A549 (cell line): ENCODE results near the gene USP6NL. TPM values are rescaled to one million over a fixed set of nuclear protein-coding genes. Genes with fewer than 3 reads are reported as not detected.

Experiments
- ATAC-seq, 2 experiments: fragments of 200-7000 bp in 1 of 2; fragments of >200 bp in 1 of 2; cut with Nextera tagmentation in 1 of 2; cut with Tn5 transposase in 1 of 2; 3 replicates each; pipeline versions ENCODE4 v1.8.0 to v1.9.1; 2018 to 2020; ENCODE audit warnings: mild to moderate bottlenecking in 1 of 2, moderate library complexity in 1 of 2
- CTCF ChIA-PET: fragments of 300-600 bp; sonication (Branson Sonifier 250); formaldehyde crosslinking; extraction: SDS; loops from one replicate; lab custom pipeline; 2021; ENCODE audit warnings: antibody characterized with exemption, inconsistent platforms; lab: Yijun Ruan, JAX
- POLR2A ChIA-PET: fragments of 350-600 bp; formaldehyde crosslinking; extraction: SDS; loops from one replicate; lab custom pipeline; 2021; ENCODE audit warnings: antibody characterized with exemption, inconsistent platforms; lab: Yijun Ruan, JAX
- DNase-seq, 2 experiments: peaks; one replicate each; pipeline versions ENCODE4 v3.0.0 to v3.0.0-alpha.2; 2011 to 2016; ENCODE audit warnings: low read depth in 1 of 2, low spot score in 1 of 2
- FAIRE-seq: peaks from 2 replicates; lab custom pipeline; 2011; peaks lifted over from hg19 to GRCh38; lab: Jason Lieb, UNC
- H3K27ac ChIP-seq, 2 experiments: fragments of >200 bp; sonication (Bioruptor Twin); formaldehyde crosslinking; 3 replicates each; pipeline ENCODE4 v1.5.1; 2016 to 2017
- H3K4me1 ChIP-seq: fragments of >200 bp; sonication (Bioruptor Twin); formaldehyde crosslinking; 3 replicates; pipeline ENCODE4 v1.6.1; 2016
- H3K4me2 ChIP-seq: fragments of >200 bp; sonication (Bioruptor Twin); formaldehyde crosslinking; 3 replicates; pipeline ENCODE4 v1.6.1; 2016
- H3K4me3 ChIP-seq: fragments of >200 bp; sonication (Bioruptor Twin); formaldehyde crosslinking; 3 replicates; pipeline ENCODE4 v1.5.1; 2016
- H3K9me3 ChIP-seq: fragments of >200 bp; sonication (Bioruptor Twin); formaldehyde crosslinking; 3 replicates; pipeline ENCODE4 v1.6.1; 2016
- CBX2 ChIP-seq: fragments of 200-600 bp; sonication (generic); IDR thresholded peaks from 2 replicates; pipeline ENCODE4 v1.6.1; 2016; ENCODE audit warnings: low read depth, mild to moderate bottlenecking, borderline replicate concordance
- CBX8 ChIP-seq: fragments of 200-600 bp; sonication (generic); IDR thresholded peaks from 2 replicates; pipeline ENCODE4 v1.6.1; 2016
- CEBPB ChIP-seq, 2 experiments: fragments of >200 bp in 1 of 2; sonication (Bioruptor Twin) in 1 of 2; formaldehyde crosslinking in 1 of 2; IDR thresholded peaks; 2 replicates each; pipeline ENCODE4 v1.6.1; 2012 to 2016
- CHD4 ChIP-seq: fragments of 200-600 bp; sonication (generic); IDR thresholded peaks from 2 replicates; pipeline ENCODE4 v1.6.1; 2016; ENCODE audit warnings: antibody characterized with exemption, mild to moderate bottlenecking, borderline replicate concordance
- EP300 ChIP-seq, 2 experiments: fragments of >200 bp; sonication (Bioruptor Twin); formaldehyde crosslinking; IDR thresholded peaks; 2 replicates in 1 of 2; 3 replicates in 1 of 2; pipeline ENCODE4 v1.6.1; 2016 to 2017
- ESRRA ChIP-seq: fragments of 150-350 bp; IDR thresholded peaks from 2 replicates; pipeline ENCODE4 v1.6.1; 2014; ENCODE audit warnings: mild to moderate bottlenecking, low read length, borderline replicate concordance
- HOXA7 ChIP-seq: fragments of 250-450 bp; sonication (Bioruptor Pico); IDR thresholded peaks from 2 replicates; pipeline ENCODE4 v1.5.0; 2020; ENCODE audit warnings: mild to moderate bottlenecking, moderate library complexity
- HOXB5 ChIP-seq: fragments of 250-450 bp; sonication (Bioruptor Pico); IDR thresholded peaks from 2 replicates; pipeline ENCODE4 v1.5.0; 2020; ENCODE audit warnings: mild to moderate bottlenecking, moderate library complexity
- JUNB ChIP-seq: fragments of >200 bp; sonication (Bioruptor Twin); formaldehyde crosslinking; IDR thresholded peaks from 2 replicates; pipeline ENCODE4 v1.6.1; 2016
- KDM1A ChIP-seq: fragments of 200-600 bp; sonication (generic); IDR thresholded peaks from 2 replicates; pipeline ENCODE4 v1.6.1; 2016; ENCODE audit warnings: low read depth, mild to moderate bottlenecking
- KDM5A ChIP-seq: fragments of 200-600 bp; sonication (generic); IDR thresholded peaks from 2 replicates; pipeline ENCODE4 v1.6.1; 2016; ENCODE audit warnings: antibody characterized with exemption, mild to moderate bottlenecking
- MYC ChIP-seq: IDR thresholded peaks from 2 replicates; pipeline ENCODE4 v1.6.1; 2012; ENCODE audit warnings: mild to moderate bottlenecking, inconsistent platforms, low read length, improper control_type of control experiment, borderline replicate concordance
- NFE2L2 ChIP-seq: fragments of 150-350 bp; conservative IDR thresholded peaks from 2 replicates; pipeline ENCODE4 v1.6.1; 2014; ENCODE audit warnings: low read length
- POLR2AphosphoS2 ChIP-seq: conservative IDR thresholded peaks from 2 replicates; pipeline ENCODE4 v1.6.1; 2012; ENCODE audit warnings: low read length, improper control_type of control experiment, inconsistent platforms
- REST ChIP-seq: fragments of 200-600 bp; sonication (generic); IDR thresholded peaks from 2 replicates; pipeline ENCODE4 v1.6.1; 2016; ENCODE audit warnings: antibody characterized with exemption, mild to moderate bottlenecking, moderate library complexity
- RFX5 ChIP-seq: fragments of 450-650 bp; IDR thresholded peaks from 2 replicates; pipeline ENCODE4 v1.7.1; 2014; ENCODE audit warnings: antibody characterized with exemption, mild to moderate bottlenecking, moderate library complexity
- SMC3 ChIP-seq: fragments of >200 bp; sonication (Bioruptor Twin); formaldehyde crosslinking; IDR thresholded peaks from 3 replicates; pipeline ENCODE4 v1.6.1; 2018; ENCODE audit warnings: inconsistent platforms
- SREBF2 ChIP-seq: fragments of 450-650 bp; IDR thresholded peaks from 2 replicates; pipeline ENCODE4 v1.6.1; 2014; ENCODE audit warnings: mild to moderate bottlenecking, moderate library complexity
- ZNF302 ChIP-seq: fragments of 250-450 bp; sonication (Bioruptor Pico); IDR thresholded peaks from 2 replicates; pipeline ENCODE4 v1.9.0; 2021; ENCODE audit warnings: inconsistent platforms, mild to moderate bottlenecking, moderate library complexity
- ZSCAN20 ChIP-seq: fragments of 250-450 bp; sonication (Bioruptor Pico); IDR thresholded peaks from 2 replicates; pipeline ENCODE4 v1.8.0; 2022; ENCODE audit warnings: mild to moderate bottlenecking, moderate library complexity
- whole genome bisulfite sequencing: methylation state at CpG from one replicate; pipeline ENCODE4 v1.1.6; 2017; ENCODE audit errors: missing lambda C conversion rate; 5-methylcytosine and 5-hydroxymethylcytosine counted together
- polyA plus RNA-seq, 4 experiments: library from polyadenylated mRNA; depleted of rRNA in 3 of 4; stranded (reverse); fragments of >200 nt; fragmentation: RNase III in 1 of 4; extraction: RNeasy Plus Mini Kit Qiagen cat#74134 plus additional on column Dnase treatment in 1 of 4; gene quantifications; 2 replicates in 3 of 4; 3 replicates in 1 of 4; pipeline ENCODE4 v1.2.3, GENCODE V29; 2011 to 2017
- TF ChIP-seq, protein P1 (sequence below): fragments of 450-650 bp; IDR thresholded peaks from 2 replicates; pipeline ENCODE4 v1.6.1; 2014; ENCODE audit warnings: antibody characterized with exemption
- TF ChIP-seq, protein P2 (sequence below): IDR thresholded peaks from 2 replicates; pipeline ENCODE4 v1.6.1; 2012; ENCODE audit warnings: low read depth, borderline replicate concordance

The USP6NL gene
- polyA plus RNA-seq, 2 of the 4 experiments (the other 2 are of a cell fraction) = 10.6 to 18.2 TPM

DNA sequence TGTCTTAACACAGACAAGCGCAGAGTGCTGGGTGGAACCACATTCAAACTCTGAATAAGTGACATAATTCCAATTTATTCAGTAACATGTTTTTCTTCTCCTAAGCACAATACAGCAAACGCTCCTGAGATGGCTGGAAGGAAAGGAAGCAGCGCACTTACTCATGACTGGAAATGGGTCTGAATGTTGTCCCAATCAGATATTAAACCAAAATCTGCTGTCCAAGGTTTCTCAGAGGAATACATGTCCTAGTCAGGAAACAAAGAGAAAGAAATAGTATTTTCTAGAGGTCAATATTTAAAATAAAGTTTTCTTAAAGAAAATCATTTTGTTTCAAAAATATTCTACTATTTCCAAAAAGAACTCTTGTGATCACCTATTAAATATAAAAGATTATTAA is 14.0 kb downstream of the USP6NL start:
- CTCF ChIA-PET = no interaction called here

DNA sequence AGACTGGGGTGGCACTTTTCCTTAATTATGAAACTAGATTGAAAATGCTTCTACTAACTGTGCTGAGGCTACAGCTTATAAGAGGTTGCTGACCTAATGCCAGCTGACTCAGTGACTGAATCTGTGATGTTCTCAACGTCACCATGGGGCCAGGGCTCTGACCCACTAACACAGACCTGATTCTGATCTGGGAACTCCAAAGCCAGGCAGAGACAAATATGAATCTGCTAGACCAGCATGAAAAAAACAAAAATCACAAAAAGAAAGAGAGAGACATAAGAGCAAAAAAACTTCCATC is 16.1 kb downstream of the USP6NL start:
- no peak overlapping the region for H3K4me3 ChIP-seq
- POLR2A ChIA-PET = no interaction called here
- H3K27ac ChIP-seq = no peak overlapping the region
- WGBS = 42% methylated on average over 1 of the region's 1 CpG
- no peaks in the 10 kb centered on the region for H3K9me3 ChIP-seq
- FAIRE-seq (no peak), ATAC-seq (no peak)
- H3K4me2 ChIP-seq = no peak overlapping the region
- H3K4me1 ChIP-seq = no peaks in the 10 kb centered on the region
- CTCF ChIA-PET = interaction anchor here (0.6 to 1.3 kb wide), 4 partner anchors 13 to 79 kb away, joined by 3 to 4 read pairs (median 4); no protein-coding TSS in a partner anchor
- no peak for TF ChIP-seq RFX5
- no peak for TF ChIP-seq ZSCAN20 (CRISPR knock-in tag)
- TF ChIP-seq HOXB5 (CRISPR knock-in tag) = no peak
- TF ChIP-seq, all 56 proteins: peak for 0
- no peak for DNase-seq

More for the DNA sequence above, 14.0 kb downstream of the USP6NL start:
- POLR2A ChIA-PET = no interaction called here
- 90% methylated on average over 3 of the region's 3 CpGs for WGBS
- no peak overlapping the region for H3K27ac ChIP-seq
- ATAC-seq (no peak), DNase-seq (no peak), FAIRE-seq (no peak)
- TF ChIP-seq CBX2 (no peak), KDM1A (no peak), REST (no peak), SMC3 (no peak), EP300 (IDR thresholded peaks at IDR 0.05) (no peak), POLR2AphosphoS2 (no peak), HOXA7 (CRISPR knock-in tag) (no peak), MYC (no peak), NFE2L2 (no peak), CHD4 (no peak), RFX5 (no peak), ESRRA (no peak), CBX8 (no peak), CEBPB (IDR thresholded peaks at IDR 0.05) (no peak), ZNF302 (CRISPR knock-in tag) (no peak), KDM5A (no peak), SREBF2 (no peak), JUNB (no peak)
- TF ChIP-seq, protein P1, sequence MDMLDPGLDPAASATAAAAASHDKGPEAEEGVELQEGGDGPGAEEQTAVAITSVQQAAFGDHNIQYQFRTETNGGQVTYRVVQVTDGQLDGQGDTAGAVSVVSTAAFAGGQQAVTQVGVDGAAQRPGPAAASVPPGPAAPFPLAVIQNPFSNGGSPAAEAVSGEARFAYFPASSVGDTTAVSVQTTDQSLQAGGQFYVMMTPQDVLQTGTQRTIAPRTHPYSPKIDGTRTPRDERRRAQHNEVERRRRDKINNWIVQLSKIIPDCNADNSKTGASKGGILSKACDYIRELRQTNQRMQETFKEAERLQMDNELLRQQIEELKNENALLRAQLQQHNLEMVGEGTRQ = no peak
- TF ChIP-seq, protein P2, sequence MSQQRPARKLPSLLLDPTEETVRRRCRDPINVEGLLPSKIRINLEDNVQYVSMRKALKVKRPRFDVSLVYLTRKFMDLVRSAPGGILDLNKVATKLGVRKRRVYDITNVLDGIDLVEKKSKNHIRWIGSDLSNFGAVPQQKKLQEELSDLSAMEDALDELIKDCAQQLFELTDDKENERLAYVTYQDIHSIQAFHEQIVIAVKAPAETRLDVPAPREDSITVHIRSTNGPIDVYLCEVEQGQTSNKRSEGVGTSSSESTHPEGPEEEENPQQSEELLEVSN = no peak
- no peaks in the 10 kb centered on the region for H3K9me3 ChIP-seq
- peaks cover 4% of the 10 kb centered on the region for H3K4me1 ChIP-seq
- no peak overlapping the region for H3K4me3 ChIP-seq
- H3K4me2 ChIP-seq = no peak overlapping the region
